Chondrocyte (in vitro differentiated cells): ENCODE results near the gene SMS. TPM values are rescaled to one million over a fixed set of nuclear protein-coding genes. Genes with fewer than 3 reads are reported as not detected.

Experiments used
- DNase-seq: peaks from one replicate; pipeline ENCODE4 v3.0.0; 2021; ENCODE audit warnings: mixed read lengths, low spot score
- H3K27ac Mint-ChIP-seq: one replicate; pipeline ENCODE4 v1.8.0; 2021; ENCODE audit warnings: mild to moderate bottlenecking, moderate library complexity, mixed read lengths; ENCODE audit not compliant: unreplicated experiment
- H3K27me3 Mint-ChIP-seq: 2 replicates; pipeline ENCODE4 v1.8.0; 2021; ENCODE audit warnings: low read depth, mixed read lengths
- H3K36me3 Mint-ChIP-seq: 2 replicates; pipeline ENCODE4 v1.8.0; 2021; ENCODE audit warnings: low read depth, mixed read lengths
- H3K4me1 Mint-ChIP-seq: 2 replicates; pipeline ENCODE4 v1.8.0; 2021; ENCODE audit warnings: low read depth, mild to moderate bottlenecking, mixed read lengths
- H3K4me3 Mint-ChIP-seq: one replicate; pipeline ENCODE4 v1.8.0; 2021; ENCODE audit warnings: mild to moderate bottlenecking, moderate library complexity, mixed read lengths; ENCODE audit not compliant: unreplicated experiment
- H3K9me3 Mint-ChIP-seq: 2 replicates; pipeline ENCODE4 v1.8.0; 2021; ENCODE audit warnings: low read depth, mixed read lengths
- CTCF ChIP-seq: fragments of 200-600 bp; sonication (generic); IDR thresholded peaks from 2 replicates; pipeline ENCODE4 v1.5.0; 2021; ENCODE audit warnings: antibody characterized with exemption, mild to moderate bottlenecking, moderate library complexity
- total RNA-seq: library from RNA; stranded (reverse); gene quantifications from 3 replicates; pipeline ENCODE4 v1.2.1, GENCODE V29; 2021

SMS gene
- total RNA-seq, 1 donor from 2014 or later, result 131 TPM

DNA sequence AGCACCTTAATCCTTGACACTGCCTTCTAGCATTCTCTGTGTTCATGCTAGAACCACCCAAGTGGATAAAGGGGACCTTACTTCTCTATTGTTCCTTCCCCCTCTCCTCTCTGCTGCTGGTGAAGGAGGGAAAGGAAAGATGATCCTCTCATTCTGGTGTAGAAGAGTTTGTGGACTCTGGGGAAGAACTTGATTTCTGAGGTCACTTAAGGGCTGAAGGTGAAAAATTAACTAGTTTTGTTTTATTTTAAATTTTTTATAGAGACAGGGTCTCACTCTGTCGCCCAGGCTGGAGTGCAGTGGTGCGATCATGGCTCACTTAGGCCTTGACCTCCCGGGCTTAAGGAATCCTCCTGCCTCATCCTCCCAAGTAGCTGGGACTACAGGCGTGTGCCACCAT is 29.8 kb downstream of the SMS start:
- Mint-ChIP-seq H3K36me3 (peaks cover 27% of the 10 kb centered on the region), H3K4me1 (peaks cover 23% of the 10 kb centered on the region), H3K27me3 (no peaks in the 10 kb centered on the region), H3K9me3 (no peaks in the 10 kb centered on the region), H3K27ac (no peak overlapping the region), H3K4me3 (no peak overlapping the region)
- TF ChIP-seq CTCF, result no peak
- no peak for DNase-seq

GRCh38 chrX:21972046-21972445 is 31.5 kb downstream of the SMS start:
- peaks cover 31% of the 10 kb centered on the region for H3K4me1 Mint-ChIP-seq
- H3K9me3 Mint-ChIP-seq, result no peaks in the 10 kb centered on the region
- H3K27ac Mint-ChIP-seq, result peak overlapping the region; percentile 95
- H3K27me3 Mint-ChIP-seq, result no peaks in the 10 kb centered on the region
- DNase-seq, result no peak
- no peak overlapping the region for H3K4me3 Mint-ChIP-seq
- peaks cover 27% of the 10 kb centered on the region for H3K36me3 Mint-ChIP-seq
- TF ChIP-seq CTCF, result no peak

GRCh38 chrX:21972721-21973120 is 32.2 kb downstream of the SMS start:
- H3K27ac Mint-ChIP-seq, result peak overlapping the region; percentile 95
- peak; percentile 64 for TF ChIP-seq CTCF
- DNase-seq, result no peak
- H3K36me3 Mint-ChIP-seq, result peaks cover 32% of the 10 kb centered on the region
- peaks cover 31% of the 10 kb centered on the region for H3K4me1 Mint-ChIP-seq
- no peaks in the 10 kb centered on the region for H3K9me3 Mint-ChIP-seq
- no peak overlapping the region for H3K4me3 Mint-ChIP-seq
- no peaks in the 10 kb centered on the region for H3K27me3 Mint-ChIP-seq

GRCh38 chrX:21973321-21974010 is 33.0 kb downstream of the SMS start:
- no peak for TF ChIP-seq CTCF
- Mint-ChIP-seq H3K4me3 (no peak overlapping the region), H3K4me1 (peaks cover 31% of the 10 kb centered on the region), H3K36me3 (peaks cover 33% of the 10 kb centered on the region), H3K9me3 (no peaks in the 10 kb centered on the region), H3K27ac (peak overlapping the region; percentile 61), H3K27me3 (no peaks in the 10 kb centered on the region)
- no peak for DNase-seq

GRCh38 chrX:21974011-21974385 is 33.5 kb downstream of the SMS start:
- no peak for DNase-seq
- H3K36me3 Mint-ChIP-seq, result peaks cover 34% of the 10 kb centered on the region
- no peaks in the 10 kb centered on the region for H3K27me3 Mint-ChIP-seq
- no peak for TF ChIP-seq CTCF
- peak overlapping the region; percentile 61 for H3K27ac Mint-ChIP-seq
- no peak overlapping the region for H3K4me3 Mint-ChIP-seq
- H3K9me3 Mint-ChIP-seq, result no peaks in the 10 kb centered on the region
- peaks cover 31% of the 10 kb centered on the region for H3K4me1 Mint-ChIP-seq
